ENCODE data around the gene E2F8. TPM values are rescaled to one million over a fixed set of nuclear protein-coding genes. Genes with fewer than 3 reads are reported as not detected.

E2F8 gene
- total RNA-seq, 1 experiment from 2014 or later, result 11.3 TPM

DNA sequence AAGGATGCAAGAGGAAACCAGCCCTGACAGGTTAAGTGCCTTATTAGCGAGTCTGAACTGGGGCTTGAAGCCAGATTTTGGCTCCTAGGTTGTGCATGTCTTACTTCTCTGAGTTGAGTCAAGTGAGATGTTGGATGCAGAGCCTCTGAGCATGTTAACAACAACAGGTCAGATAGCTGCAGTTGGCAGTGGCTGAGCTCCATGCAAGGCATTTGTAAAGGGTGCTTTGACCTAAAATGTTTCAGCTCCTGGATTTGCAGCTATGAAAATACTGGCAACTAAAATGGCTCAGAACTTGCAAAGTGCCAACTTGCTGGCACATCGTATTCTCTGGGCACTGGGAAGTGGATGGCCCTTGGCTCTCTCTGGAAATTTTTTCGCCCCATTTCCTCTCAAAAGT is 22.5 kb downstream of the E2F8 start:
- no peak overlapping the region for H3K4ac ChIP-seq (ENCODE audit: low read depth, low read length)
- no peak overlapping the region for H2BK15ac ChIP-seq (ENCODE audit: low read depth, low read length)
- Mint-ChIP-seq H3K36me3 (ENCODE audit: insufficient read depth in 1 of 3, low read depth in 3 of 3) (peaks cover 0 to 10% (median 5%) of the 10 kb centered on the region in 3 experiments; a peak in 2 of 7 replicates), H3K27me3 (ENCODE audit: low read depth) (peaks cover 4% of the 10 kb centered on the region), H3K4me1 (peaks cover 0 to 7% of the 10 kb centered on the region in 2 experiments; a peak in 2 of 4 replicates), H3K9me3 (peaks cover 0 to 4% of the 10 kb centered on the region in 2 experiments; a peak in 1 of 5 replicates), H3K4me3 (no peak overlapping the region), H3K27ac (no peak overlapping the region)
- H3K4me1 ChIP-seq (ENCODE audit: insufficient read depth, low read length), result peaks cover 3% of the 10 kb centered on the region; the same call in 1 of the 2 replicates
- H4K5ac ChIP-seq (ENCODE audit: insufficient read length, low read depth, low read length), result no peak overlapping the region
- H2BK20ac ChIP-seq (ENCODE audit: low read depth, low read length, poor library complexity, severe bottlenecking), result no peak overlapping the region
- no peak overlapping the region for H3K14ac ChIP-seq (ENCODE audit: insufficient read depth, low read length)
- no peak overlapping the region for H3T11ph ChIP-seq (ENCODE audit: low read length)
- no peak overlapping the region for H2AK5ac ChIP-seq (ENCODE audit: insufficient read length, low read length)
- no peak overlapping the region for H2AFZ ChIP-seq (ENCODE audit: low read length)
- no peak for DNase-seq
- no peak overlapping the region for H2BK12ac ChIP-seq (ENCODE audit: insufficient read length, low read depth, low read length)
- H4K8ac ChIP-seq (replicated peaks; ENCODE audit: insufficient read length, low read depth, low read length), result no peak overlapping the region
- H2BK5ac ChIP-seq (ENCODE audit: insufficient read length, low read length), result no peak overlapping the region
- no peaks in the 10 kb centered on the region for H3K79me1 ChIP-seq (ENCODE audit: insufficient read depth, low read depth, low read length, poor library complexity, severe bottlenecking)
- no peak overlapping the region for H3K23ac ChIP-seq (ENCODE audit: insufficient read length, low read depth, low read length)
- H2BK120ac ChIP-seq (ENCODE audit: low read depth, low read length, poor library complexity, severe bottlenecking), result no peak overlapping the region
- H3K9me3 ChIP-seq (ENCODE audit: control insufficient read depth, low read depth, low read length), result no peaks in the 10 kb centered on the region
- H3K18ac ChIP-seq (ENCODE audit: insufficient read length, low read depth, low read length), result no peak overlapping the region
- H3K4me2 ChIP-seq (ENCODE audit: insufficient read depth, insufficient read length, low read length), result no peak overlapping the region
- H3K56ac ChIP-seq (ENCODE audit: insufficient read length, low read depth, low read length), result no peak overlapping the region
- TF ChIP-seq, protein P1, sequence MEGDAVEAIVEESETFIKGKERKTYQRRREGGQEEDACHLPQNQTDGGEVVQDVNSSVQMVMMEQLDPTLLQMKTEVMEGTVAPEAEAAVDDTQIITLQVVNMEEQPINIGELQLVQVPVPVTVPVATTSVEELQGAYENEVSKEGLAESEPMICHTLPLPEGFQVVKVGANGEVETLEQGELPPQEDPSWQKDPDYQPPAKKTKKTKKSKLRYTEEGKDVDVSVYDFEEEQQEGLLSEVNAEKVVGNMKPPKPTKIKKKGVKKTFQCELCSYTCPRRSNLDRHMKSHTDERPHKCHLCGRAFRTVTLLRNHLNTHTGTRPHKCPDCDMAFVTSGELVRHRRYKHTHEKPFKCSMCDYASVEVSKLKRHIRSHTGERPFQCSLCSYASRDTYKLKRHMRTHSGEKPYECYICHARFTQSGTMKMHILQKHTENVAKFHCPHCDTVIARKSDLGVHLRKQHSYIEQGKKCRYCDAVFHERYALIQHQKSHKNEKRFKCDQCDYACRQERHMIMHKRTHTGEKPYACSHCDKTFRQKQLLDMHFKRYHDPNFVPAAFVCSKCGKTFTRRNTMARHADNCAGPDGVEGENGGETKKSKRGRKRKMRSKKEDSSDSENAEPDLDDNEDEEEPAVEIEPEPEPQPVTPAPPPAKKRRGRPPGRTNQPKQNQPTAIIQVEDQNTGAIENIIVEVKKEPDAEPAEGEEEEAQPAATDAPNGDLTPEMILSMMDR (conservative IDR thresholded peaks at IDR 0.05), result no peak
- no peaks in the 10 kb centered on the region for H4K20me1 ChIP-seq (ENCODE audit: control insufficient read depth, insufficient read depth, insufficient read length)
- no peak overlapping the region for H4K91ac ChIP-seq (ENCODE audit: insufficient read length, low read depth, low read length)
- no peaks in the 10 kb centered on the region for H3K27me3 ChIP-seq (ENCODE audit: insufficient read depth, low read length)
- H3K9ac ChIP-seq (ENCODE audit: extremely low read depth, insufficient read length, low read length), result no peak overlapping the region
- H3K27ac ChIP-seq (ENCODE audit: insufficient read length, low read depth, low read length), result no peak overlapping the region
- H3K79me2 ChIP-seq (ENCODE audit: insufficient read depth, low read length), result no peaks in the 10 kb centered on the region
- no CpG with 5 or more reads among the region's 3 CpGs for WGBS (ENCODE audit: extremely low coverage, insufficient read length, low lambda C conversion rate)
- H3K23me2 ChIP-seq (ENCODE audit: insufficient read length, low read depth, low read length, poor library complexity, severe bottlenecking), result no peaks in the 10 kb centered on the region
